ENCODE measurements around the gene NRP2.

The NRP2 gene

DNA sequence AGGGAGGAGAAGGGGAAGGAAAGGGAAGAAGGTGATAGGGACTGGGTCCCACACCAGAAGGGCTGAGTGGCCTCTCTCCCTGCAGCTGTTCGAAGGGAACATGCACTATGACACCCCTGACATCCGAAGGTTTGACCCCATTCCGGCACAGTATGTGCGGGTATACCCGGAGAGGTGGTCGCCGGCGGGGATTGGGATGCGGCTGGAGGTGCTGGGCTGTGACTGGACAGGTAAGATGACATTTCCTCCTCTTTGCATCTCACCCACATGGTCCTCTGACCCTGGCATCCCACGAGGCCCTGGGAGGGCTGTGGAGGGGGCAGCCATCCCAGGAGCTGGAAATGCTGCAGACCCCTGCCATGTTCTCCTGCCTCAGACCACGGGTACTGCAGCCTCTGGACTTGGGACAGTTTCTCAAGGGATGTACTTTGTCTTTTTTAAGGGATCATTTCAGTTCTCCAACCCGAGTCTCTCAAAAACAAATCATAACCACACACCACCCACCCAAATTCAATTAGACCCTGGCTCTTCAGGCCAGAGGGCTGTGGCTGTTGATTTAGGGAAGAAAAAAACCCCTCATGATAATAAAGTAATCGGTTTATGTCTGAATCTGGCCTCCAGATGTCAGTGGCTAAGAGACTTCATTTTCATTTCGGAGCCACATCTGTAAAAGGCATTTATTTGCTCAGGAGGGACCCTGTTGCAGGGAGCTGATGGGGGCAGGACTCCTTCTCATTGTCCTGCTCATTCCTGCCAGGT is 63.5 kb downstream of the NRP2 start:
- Histone ChIP-seq H3F3A (ENCODE audit: control insufficient read depth, insufficient read depth) (no peaks in the 10 kb centered on the region), H3K4me3 (ENCODE audit: low read length) (no peak overlapping the region), H3K36me3 (ENCODE audit: control insufficient read depth, low read length) (no peaks in the 10 kb centered on the region), H3K9me3 (ENCODE audit: control insufficient read depth, insufficient read depth, low read length) (no peaks in the 10 kb centered on the region), H3K9me2 (replicated peaks; ENCODE audit: control insufficient read depth, low read length) (no peaks in the 10 kb centered on the region), H3K27ac (ENCODE audit: low read depth, low read length) (no peak overlapping the region), H4K20me1 (ENCODE audit: control insufficient read depth, insufficient read depth, low read depth, low read length) (no peaks in the 10 kb centered on the region), H3K4me1 (ENCODE audit: control insufficient read depth, low read length) (no peaks in the 10 kb centered on the region), H3K4me2 (ENCODE audit: low read length) (no peak overlapping the region), H3K79me2 (ENCODE audit: control insufficient read depth, low read length) (no peaks in the 10 kb centered on the region), H3K27me3 (ENCODE audit: control insufficient read depth, low read length) (no peaks in the 10 kb centered on the region)
- TF ChIP-seq, protein P1, sequence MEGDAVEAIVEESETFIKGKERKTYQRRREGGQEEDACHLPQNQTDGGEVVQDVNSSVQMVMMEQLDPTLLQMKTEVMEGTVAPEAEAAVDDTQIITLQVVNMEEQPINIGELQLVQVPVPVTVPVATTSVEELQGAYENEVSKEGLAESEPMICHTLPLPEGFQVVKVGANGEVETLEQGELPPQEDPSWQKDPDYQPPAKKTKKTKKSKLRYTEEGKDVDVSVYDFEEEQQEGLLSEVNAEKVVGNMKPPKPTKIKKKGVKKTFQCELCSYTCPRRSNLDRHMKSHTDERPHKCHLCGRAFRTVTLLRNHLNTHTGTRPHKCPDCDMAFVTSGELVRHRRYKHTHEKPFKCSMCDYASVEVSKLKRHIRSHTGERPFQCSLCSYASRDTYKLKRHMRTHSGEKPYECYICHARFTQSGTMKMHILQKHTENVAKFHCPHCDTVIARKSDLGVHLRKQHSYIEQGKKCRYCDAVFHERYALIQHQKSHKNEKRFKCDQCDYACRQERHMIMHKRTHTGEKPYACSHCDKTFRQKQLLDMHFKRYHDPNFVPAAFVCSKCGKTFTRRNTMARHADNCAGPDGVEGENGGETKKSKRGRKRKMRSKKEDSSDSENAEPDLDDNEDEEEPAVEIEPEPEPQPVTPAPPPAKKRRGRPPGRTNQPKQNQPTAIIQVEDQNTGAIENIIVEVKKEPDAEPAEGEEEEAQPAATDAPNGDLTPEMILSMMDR (IDR thresholded peaks at IDR 0.05; ENCODE audit: low read depth, low read length, poor library complexity, severe bottlenecking), result no peak
- no peak for TF ChIP-seq EZH2phosphoT487 (IDR thresholded peaks at IDR 0.05; ENCODE audit: borderline replicate concordance, low read length)

DNA sequence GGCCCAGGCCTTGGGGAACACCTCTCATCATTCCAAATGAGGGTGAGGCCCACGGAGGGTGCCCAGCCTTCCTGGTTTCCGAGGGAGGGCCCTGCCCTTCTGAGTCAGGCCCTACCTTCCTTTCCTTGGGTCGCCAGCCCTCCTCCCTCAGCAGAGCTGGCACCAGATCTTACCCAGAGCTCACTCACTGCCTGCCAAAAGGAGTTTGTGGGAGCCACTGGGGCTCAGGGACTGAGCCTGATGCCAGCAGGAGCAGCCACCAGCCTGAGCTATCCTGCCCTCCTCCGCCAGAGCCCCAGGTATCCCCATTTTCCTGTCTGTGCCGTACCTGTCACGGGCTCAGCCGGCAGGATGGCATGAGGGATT is 64.1 kb downstream of the NRP2 start:
- Histone ChIP-seq H3K36me3 (ENCODE audit: control insufficient read depth, low read length) (no peaks in the 10 kb centered on the region), H3K9me3 (ENCODE audit: control insufficient read depth, insufficient read depth, low read length) (no peaks in the 10 kb centered on the region)
- TF ChIP-seq EZH2phosphoT487 (IDR thresholded peaks at IDR 0.05; ENCODE audit: borderline replicate concordance, low read length), result no peak
- TF ChIP-seq, protein P1 (IDR thresholded peaks at IDR 0.05; ENCODE audit: low read depth, low read length, poor library complexity, severe bottlenecking), result no peak

DNA sequence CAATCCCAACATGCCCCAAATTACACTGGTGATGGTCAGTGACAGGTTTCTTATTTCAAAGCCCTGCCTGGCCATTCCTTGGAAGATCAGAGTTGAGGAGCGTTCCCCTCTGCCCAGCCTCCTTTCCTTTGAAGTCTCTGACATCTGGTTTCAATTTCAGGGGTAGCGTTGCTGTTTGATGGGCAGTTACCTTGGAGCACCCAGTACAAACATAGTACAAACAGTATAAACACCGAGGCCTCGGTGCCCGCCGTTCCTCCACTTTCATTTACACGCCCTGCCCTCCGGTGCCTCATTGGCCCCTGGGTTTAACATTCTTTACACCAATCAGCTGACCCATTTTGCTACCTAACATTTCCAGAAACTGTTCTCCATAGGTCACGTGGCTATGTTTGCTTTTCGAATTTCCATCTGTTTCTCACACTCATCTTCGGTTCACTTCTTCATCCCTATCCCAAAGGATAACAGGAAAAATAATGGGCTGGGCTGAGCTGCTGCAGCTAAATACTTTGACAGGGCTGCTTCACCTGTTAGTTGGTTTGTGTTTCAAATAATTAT is 65.6 kb downstream of the NRP2 start:
- Histone ChIP-seq H3K36me3 (ENCODE audit: control insufficient read depth, low read length) (no peaks in the 10 kb centered on the region), H3K4me1 (ENCODE audit: control insufficient read depth, low read length) (no peaks in the 10 kb centered on the region), H3K27me3 (ENCODE audit: control insufficient read depth, low read length) (no peaks in the 10 kb centered on the region), H3K9me2 (replicated peaks; ENCODE audit: control insufficient read depth, low read length) (no peaks in the 10 kb centered on the region), H3K4me2 (ENCODE audit: low read length) (no peak overlapping the region), H3K9me3 (ENCODE audit: control insufficient read depth, insufficient read depth, low read length) (no peaks in the 10 kb centered on the region), H3K27ac (ENCODE audit: low read depth, low read length) (no peak overlapping the region), H4K20me1 (ENCODE audit: control insufficient read depth, insufficient read depth, low read depth, low read length) (no peaks in the 10 kb centered on the region), H3K79me2 (ENCODE audit: control insufficient read depth, low read length) (no peaks in the 10 kb centered on the region), H3F3A (ENCODE audit: control insufficient read depth, insufficient read depth) (no peaks in the 10 kb centered on the region), H3K4me3 (ENCODE audit: low read length) (no peak overlapping the region)
- TF ChIP-seq, protein P1 (IDR thresholded peaks at IDR 0.05; ENCODE audit: low read depth, low read length, poor library complexity, severe bottlenecking), result no peak

More for the DNA sequence above, 64.1 kb downstream of the NRP2 start:
- no peaks in the 10 kb centered on the region for H4K20me1 ChIP-seq (ENCODE audit: control insufficient read depth, insufficient read depth, low read depth, low read length)
- H3K27ac ChIP-seq (ENCODE audit: low read depth, low read length), result no peak overlapping the region
- no peaks in the 10 kb centered on the region for H3F3A ChIP-seq (ENCODE audit: control insufficient read depth, insufficient read depth)
- H3K4me3 ChIP-seq (ENCODE audit: low read length), result no peak overlapping the region
- no peak overlapping the region for H3K4me2 ChIP-seq (ENCODE audit: low read length)
- no peaks in the 10 kb centered on the region for H3K9me2 ChIP-seq (replicated peaks; ENCODE audit: control insufficient read depth, low read length)
- no peaks in the 10 kb centered on the region for H3K79me2 ChIP-seq (ENCODE audit: control insufficient read depth, low read length)
- H3K4me1 ChIP-seq (ENCODE audit: control insufficient read depth, low read length), result no peaks in the 10 kb centered on the region
- H3K27me3 ChIP-seq (ENCODE audit: control insufficient read depth, low read length), result no peaks in the 10 kb centered on the region

Measured in DOHH2 (cell line).